Measurements from ENCODE around the gene EPS8L1.
A peak's percentile ranks its signal among the peaks of the same experiment; 100 is the strongest.

The EPS8L1 gene

GRCh38 chr19:55083004-55083850 is 7.6 kb downstream of the EPS8L1 start:
- no peak overlapping the region for H2BK12ac ChIP-seq (ENCODE audit: low read length)
- no peak overlapping the region for H2AFZ ChIP-seq (ENCODE audit: low read length)
- no peak overlapping the region for H2BK120ac ChIP-seq (ENCODE audit: low read depth, low read length)
- WGBS, 2 donors (ENCODE audit: extremely low coverage in 2 of 2, insufficient read length in 2 of 2, insufficient replicate concordance in 1 of 2): no CpG with 5 or more reads among the region's 42 CpGs
- H3K4me1 ChIP-seq (ENCODE audit: control insufficient read depth in 2 of 2, insufficient read depth in 1 of 2, low read depth in 1 of 2, low read length in 2 of 2): peaks cover 16 to 26% of the 10 kb centered on the region in 2 donors
- no peak overlapping the region for H4K8ac ChIP-seq (ENCODE audit: low read depth, low read length)
- no peak overlapping the region for H3K14ac ChIP-seq (ENCODE audit: low read length)
- H3K4ac ChIP-seq (ENCODE audit: low read length): no peak overlapping the region
- H3K36me3 ChIP-seq (replicated peaks in 1 of 2; ENCODE audit: control insufficient read depth in 2 of 2, insufficient read depth in 2 of 2, low read length in 2 of 2): no peaks in the 10 kb centered on the region
- no peak overlapping the region for H2AK5ac ChIP-seq (ENCODE audit: low read depth, low read length)
- no peaks in the 10 kb centered on the region for H3K79me1 ChIP-seq (ENCODE audit: low read depth, low read length)
- no peak overlapping the region for H3K27ac ChIP-seq (replicated peaks; ENCODE audit: low read length)
- H3K9me3 ChIP-seq (replicated peaks in 1 of 2; ENCODE audit: control insufficient read depth in 2 of 2, insufficient read depth in 1 of 2, low read depth in 1 of 2, low read length in 2 of 2): peaks cover 2 to 12% of the 10 kb centered on the region in 2 donors
- H2BK5ac ChIP-seq (ENCODE audit: low read length): peak overlapping the region; percentile 22
- peak overlapping the region; percentile 15 for H3K4me2 ChIP-seq (ENCODE audit: insufficient read depth, low read length, poor library complexity, severe bottlenecking)
- no peak overlapping the region for H3K9ac ChIP-seq (ENCODE audit: low read depth, low read length, poor library complexity)
- no peak for DNase-seq (ENCODE audit: low spot score)
- no peak overlapping the region for H3K4me3 ChIP-seq (ENCODE audit: low read length in 2 of 2)
- H3K27me3 ChIP-seq (ENCODE audit: control insufficient read depth in 3 of 3, insufficient read depth in 3 of 3, low read depth in 1 of 3, low read length in 3 of 3): peaks cover 4 to 66% (median 44%) of the 10 kb centered on the region in 3 experiments
- H4K91ac ChIP-seq (ENCODE audit: low read depth, low read length, poor library complexity): no peak overlapping the region
- H3K18ac ChIP-seq (ENCODE audit: low read length): no peak overlapping the region
- no peak overlapping the region for H2BK15ac ChIP-seq (ENCODE audit: low read length)
- peak overlapping the region; percentile 70 for H3K23ac ChIP-seq (ENCODE audit: low read depth, low read length, poor library complexity)

- Histone ChIP-seq H3K18ac (ENCODE audit: low read length) (peak overlapping the region; percentile 42), H2AK5ac (ENCODE audit: low read depth, low read length) (peak overlapping the region; percentile 74), H2BK5ac (ENCODE audit: low read length) (no peak overlapping the region), H3K23ac (ENCODE audit: low read depth, low read length, poor library complexity) (no peak overlapping the region), H2BK15ac (ENCODE audit: low read length) (no peak overlapping the region), H2BK12ac (ENCODE audit: low read length) (no peak overlapping the region), H3K27ac (replicated peaks; ENCODE audit: low read length) (no peak overlapping the region), H3K36me3 (replicated peaks in 1 of 2; ENCODE audit: control insufficient read depth in 2 of 2, insufficient read depth in 2 of 2, low read length in 2 of 2) (peaks cover 1 to 2% of the 10 kb centered on the region in 2 donors), H3K4me1 (ENCODE audit: control insufficient read depth in 2 of 2, insufficient read depth in 1 of 2, low read depth in 1 of 2, low read length in 2 of 2) (peaks cover 21 to 30% of the 10 kb centered on the region in 2 donors), H3K27me3 (ENCODE audit: control insufficient read depth in 3 of 3, insufficient read depth in 3 of 3, low read depth in 1 of 3, low read length in 3 of 3) (peaks cover 4 to 60% (median 42%) of the 10 kb centered on the region in 3 experiments), H3K4me2 (ENCODE audit: insufficient read depth, low read length, poor library complexity, severe bottlenecking) (no peak overlapping the region), H3K4me3 (ENCODE audit: low read length in 2 of 2) (no peak overlapping the region), H2AFZ (ENCODE audit: low read length) (no peak overlapping the region), H3K9me3 (replicated peaks in 1 of 2; ENCODE audit: control insufficient read depth in 2 of 2, insufficient read depth in 1 of 2, low read depth in 1 of 2, low read length in 2 of 2) (peaks cover 2 to 12% of the 10 kb centered on the region in 2 donors), H2BK120ac (ENCODE audit: low read depth, low read length) (no peak overlapping the region), H3K79me1 (ENCODE audit: low read depth, low read length) (peaks cover 3% of the 10 kb centered on the region), H4K8ac (ENCODE audit: low read depth, low read length) (no peak overlapping the region), H3K4ac (ENCODE audit: low read length) (no peak overlapping the region), H4K91ac (ENCODE audit: low read depth, low read length, poor library complexity) (no peak overlapping the region), H3K14ac (ENCODE audit: low read length) (no peak overlapping the region), H3K9ac (ENCODE audit: low read depth, low read length, poor library complexity) (peak overlapping the region; percentile 56)
- WGBS, 2 donors (ENCODE audit: extremely low coverage in 2 of 2, insufficient read length in 2 of 2, insufficient replicate concordance in 1 of 2): no CpG with 5 or more reads among the region's 10 CpGs
- no peak for DNase-seq (ENCODE audit: low spot score)
These were observed 8.7 kb downstream of the EPS8L1 start for GRCh38 chr19:55084416-55084815.

- peak overlapping the region; percentile 15 for H2AK5ac ChIP-seq (ENCODE audit: low read depth, low read length)
- H3K27ac ChIP-seq (replicated peaks; ENCODE audit: low read length): peak overlapping the region; percentile 84
- peak overlapping the region; percentile 97 for H3K4me2 ChIP-seq (ENCODE audit: insufficient read depth, low read length, poor library complexity, severe bottlenecking)
- peaks cover 4 to 43% (median 27%) of the 10 kb centered on the region in 3 experiments for H3K27me3 ChIP-seq (ENCODE audit: control insufficient read depth in 3 of 3, insufficient read depth in 3 of 3, low read depth in 1 of 3, low read length in 3 of 3)
- peaks cover 3% of the 10 kb centered on the region for H3K79me1 ChIP-seq (ENCODE audit: low read depth, low read length)
- H4K8ac ChIP-seq (ENCODE audit: low read depth, low read length): no peak overlapping the region
- no CpG with 5 or more reads among the region's 35 CpGs for WGBS, 2 donors (ENCODE audit: extremely low coverage in 2 of 2, insufficient read length in 2 of 2, insufficient replicate concordance in 1 of 2)
- H3K4me1 ChIP-seq (ENCODE audit: control insufficient read depth in 2 of 2, insufficient read depth in 1 of 2, low read depth in 1 of 2, low read length in 2 of 2): peaks cover 19 to 22% of the 10 kb centered on the region in 2 donors
- H2BK15ac ChIP-seq (ENCODE audit: low read length): peak overlapping the region; percentile 62
- peaks cover 11 to 17% of the 10 kb centered on the region in 2 donors for H3K36me3 ChIP-seq (replicated peaks in 1 of 2; ENCODE audit: control insufficient read depth in 2 of 2, insufficient read depth in 2 of 2, low read length in 2 of 2)
- no peak overlapping the region for H4K91ac ChIP-seq (ENCODE audit: low read depth, low read length, poor library complexity)
- H2AFZ ChIP-seq (ENCODE audit: low read length): peak overlapping the region; percentile 86
- DNase-seq (ENCODE audit: low spot score): no peak
- peak overlapping the region; percentile 79 for H2BK12ac ChIP-seq (ENCODE audit: low read length)
- peaks cover 2 to 9% of the 10 kb centered on the region in 2 donors for H3K9me3 ChIP-seq (replicated peaks in 1 of 2; ENCODE audit: control insufficient read depth in 2 of 2, insufficient read depth in 1 of 2, low read depth in 1 of 2, low read length in 2 of 2)
- H2BK120ac ChIP-seq (ENCODE audit: low read depth, low read length): peak overlapping the region; percentile 28
- peak overlapping the region; percentile 97 for H2BK5ac ChIP-seq (ENCODE audit: low read length)
- H3K4ac ChIP-seq (ENCODE audit: low read length): no peak overlapping the region
- peak overlapping the region; percentile 60 to 88 for H3K4me3 ChIP-seq (ENCODE audit: low read length in 2 of 2)
- peak overlapping the region; percentile 91 for H3K9ac ChIP-seq (ENCODE audit: low read depth, low read length, poor library complexity)
- peak overlapping the region; percentile 89 for H3K18ac ChIP-seq (ENCODE audit: low read length)
- no peak overlapping the region for H3K14ac ChIP-seq (ENCODE audit: low read length)
- peak overlapping the region; percentile 77 for H3K23ac ChIP-seq (ENCODE audit: low read depth, low read length, poor library complexity)
These were observed 10.4 kb downstream of the EPS8L1 start for GRCh38 chr19:55085923-55086715.
